Stimulated activated CD4-positive, alpha-beta T cell treated with anti-CD3 and anti-CD28 coated beads, Interleukin-1b, Interleukin-23, amount 100 ng/mL, for 1 hour (primary cell): ENCODE results near the gene CAPN13.
"Not testable (repeated sequence)": the region's sequence is repeated elsewhere in the genome, so short reads cannot be mapped to it uniquely, and the experiment has no call there.

Experiments used
- DNase-seq, 2 donors: peaks; one replicate each; pipeline ENCODE4 v3.0.0-alpha.2; 2020; ENCODE audit warnings: low read depth in 2 of 2

The CAPN13 gene

DNA sequence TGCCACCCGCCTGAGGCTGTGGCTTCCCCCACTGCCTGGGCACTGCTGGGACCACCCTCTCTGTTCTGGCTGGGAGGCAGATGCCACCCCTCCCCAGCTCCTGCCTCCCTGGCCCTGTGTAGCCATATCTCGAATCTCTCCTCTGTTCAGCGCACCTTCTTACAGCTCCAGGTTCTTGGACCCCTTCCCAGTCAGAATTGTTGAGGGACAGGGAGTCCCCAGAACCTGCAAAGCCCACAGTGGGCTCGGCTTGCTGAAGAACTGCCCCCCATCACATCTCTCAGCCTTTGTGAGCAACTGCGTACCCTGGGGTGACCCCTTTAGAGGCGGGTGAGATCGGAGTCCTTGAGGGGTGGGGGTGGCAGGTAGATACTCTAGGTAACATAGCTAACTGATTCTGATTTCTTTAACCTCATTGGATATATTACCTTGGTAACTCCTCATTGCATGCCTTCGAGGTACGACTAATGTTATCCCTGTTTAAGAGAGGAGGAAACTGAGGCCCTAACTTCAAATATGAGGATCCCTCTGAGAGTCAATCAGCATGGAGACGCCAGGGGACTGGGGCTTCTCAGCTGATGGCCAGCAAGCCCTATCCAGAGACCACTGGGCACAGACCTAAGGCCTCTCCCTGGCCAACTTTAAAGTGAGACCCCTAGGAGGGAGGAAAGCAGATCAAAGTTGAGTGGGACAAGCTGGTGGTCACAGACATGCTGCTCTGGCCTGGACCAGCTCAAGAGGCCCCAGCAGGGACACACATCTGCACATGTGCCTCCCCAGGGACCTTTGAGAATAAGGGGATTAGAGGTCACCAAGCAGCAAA, 101.3 kb downstream of the CAPN13 start:
- DNase-seq = no peak

DNA sequence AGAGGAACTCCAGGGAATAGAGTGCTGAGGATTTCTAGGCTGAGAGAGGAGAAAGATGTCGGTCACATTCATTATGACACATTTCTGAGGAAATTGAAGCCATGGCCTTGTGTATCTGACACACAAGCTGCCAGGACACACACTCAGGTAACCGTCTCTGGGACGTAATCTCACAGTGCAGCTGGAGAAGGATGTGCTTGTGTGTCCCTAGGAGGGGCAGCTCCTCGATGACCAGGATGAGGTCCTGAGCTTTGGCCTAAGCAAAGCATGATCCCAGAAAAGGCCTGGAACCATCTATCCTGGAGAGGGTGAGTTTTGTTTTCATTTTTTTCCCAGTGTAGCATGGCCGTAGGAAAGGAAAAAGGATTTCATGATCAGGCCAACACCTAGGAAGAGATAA, 102.2 kb downstream of the CAPN13 start:
- no peak for DNase-seq

DNA sequence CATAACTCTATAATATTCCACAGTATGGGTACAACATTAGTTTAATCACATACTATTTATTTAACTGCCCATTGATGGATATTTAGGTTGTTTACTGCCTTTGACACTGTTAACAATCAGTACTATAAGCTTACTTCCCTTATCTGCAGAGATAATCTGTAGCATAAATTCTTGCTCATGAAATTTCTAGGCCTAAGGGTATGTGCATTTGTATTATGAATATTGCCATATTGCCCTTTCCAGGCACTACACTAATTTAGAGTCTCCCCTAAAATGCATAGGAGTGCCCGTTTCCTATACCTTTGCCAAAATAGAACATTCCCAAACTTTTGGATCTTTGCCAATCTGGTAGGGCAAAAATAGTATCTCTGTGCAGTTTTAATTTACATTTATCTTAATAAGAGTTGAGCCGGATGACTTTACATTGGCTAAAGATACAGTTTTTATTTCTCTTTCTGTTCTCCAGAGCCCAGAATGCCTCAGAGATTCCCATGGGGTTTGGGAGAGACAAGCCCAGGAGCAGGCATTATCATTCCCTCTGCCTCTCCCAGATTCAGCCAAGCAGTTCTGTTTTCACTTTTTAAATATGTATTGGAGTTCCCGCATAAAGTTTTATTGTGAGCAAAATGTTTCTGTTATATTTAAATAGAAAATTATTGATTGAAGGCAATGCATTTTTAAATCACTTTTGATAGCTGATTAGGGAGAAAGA, 102.8 kb downstream of the CAPN13 start:
- no peak for DNase-seq

DNA sequence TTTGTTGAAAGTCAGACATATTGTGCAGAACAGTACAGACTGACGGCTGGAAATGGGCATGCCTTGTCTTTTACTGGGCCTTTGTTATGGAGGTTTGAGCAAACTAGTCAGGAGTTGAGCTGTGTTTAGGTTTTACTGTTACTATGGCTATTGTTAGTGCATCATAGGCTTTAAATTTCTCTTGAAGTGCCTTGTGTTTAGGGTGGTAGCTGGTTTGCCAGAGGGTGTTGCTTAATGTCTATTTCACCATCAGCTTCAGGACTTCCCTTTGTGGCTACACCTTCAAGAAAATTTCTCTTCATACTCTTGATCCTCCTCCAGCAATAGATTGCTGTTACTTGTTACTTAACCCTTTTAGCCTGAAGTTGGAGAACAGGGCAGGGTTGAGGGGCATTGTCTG, 104.6 kb downstream of the CAPN13 start:
- DNase-seq = no peak

DNA sequence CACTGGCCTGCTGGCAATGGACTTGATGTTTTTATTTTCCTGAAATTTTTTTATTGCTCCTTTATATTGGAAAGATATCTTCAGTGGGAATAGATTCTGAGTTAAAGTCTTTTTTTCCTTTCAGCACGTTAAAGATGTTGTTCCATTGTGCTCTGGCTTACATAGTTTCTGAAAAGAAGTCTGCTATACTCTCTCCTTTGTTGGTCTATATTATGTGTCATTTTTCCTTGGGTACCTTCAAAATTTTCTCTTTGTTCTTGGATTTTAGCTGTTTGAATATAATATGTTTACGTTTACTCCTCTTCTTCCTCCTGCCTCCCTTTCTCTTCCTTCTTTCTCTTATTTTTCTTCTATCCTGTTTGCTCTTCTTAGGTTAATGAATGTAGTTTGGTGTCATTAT, 105.5 kb downstream of the CAPN13 start:
- no peak for DNase-seq

DNA sequence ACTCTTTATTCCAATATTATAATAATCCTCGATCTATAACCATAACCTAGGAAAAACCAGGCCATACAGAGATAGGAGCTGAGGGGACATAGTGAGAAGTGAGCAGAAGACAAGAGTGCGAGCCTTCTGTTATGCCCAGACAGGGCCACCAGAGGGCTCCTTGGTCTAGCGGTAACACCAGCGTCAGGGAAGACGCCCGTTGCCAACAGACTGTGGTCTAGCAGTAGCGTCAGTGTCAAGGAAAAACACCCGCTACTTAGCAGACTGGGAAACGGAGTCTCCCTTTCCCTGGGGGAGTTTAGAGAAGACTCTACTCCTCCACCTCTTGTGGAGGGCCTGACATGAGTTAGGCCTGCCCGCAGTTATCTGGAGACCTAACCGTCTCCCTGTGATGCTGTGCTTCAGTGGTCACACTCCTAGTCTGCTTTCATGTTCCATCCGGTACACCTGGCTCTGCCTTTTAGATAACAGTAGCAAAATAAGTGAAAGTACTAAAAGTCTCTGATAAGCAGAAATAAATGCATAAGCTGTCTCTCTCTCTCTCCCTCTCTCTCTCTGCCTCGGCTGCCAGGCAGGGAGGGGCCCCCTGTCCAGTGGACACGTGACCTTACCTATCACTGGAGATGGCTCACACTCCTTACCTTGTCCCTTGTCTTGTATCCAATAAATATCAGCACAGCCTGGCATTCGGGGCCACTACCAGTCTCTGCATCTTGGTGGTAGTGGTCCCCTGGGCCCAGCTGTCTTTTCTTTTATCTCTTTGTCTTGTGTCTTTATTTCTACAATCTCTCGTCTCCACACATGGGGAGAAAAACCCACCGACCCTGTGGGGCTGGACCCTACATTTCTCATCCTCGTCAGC, 109.8 kb downstream of the CAPN13 start:
- not testable (repeated sequence) for DNase-seq

DNA sequence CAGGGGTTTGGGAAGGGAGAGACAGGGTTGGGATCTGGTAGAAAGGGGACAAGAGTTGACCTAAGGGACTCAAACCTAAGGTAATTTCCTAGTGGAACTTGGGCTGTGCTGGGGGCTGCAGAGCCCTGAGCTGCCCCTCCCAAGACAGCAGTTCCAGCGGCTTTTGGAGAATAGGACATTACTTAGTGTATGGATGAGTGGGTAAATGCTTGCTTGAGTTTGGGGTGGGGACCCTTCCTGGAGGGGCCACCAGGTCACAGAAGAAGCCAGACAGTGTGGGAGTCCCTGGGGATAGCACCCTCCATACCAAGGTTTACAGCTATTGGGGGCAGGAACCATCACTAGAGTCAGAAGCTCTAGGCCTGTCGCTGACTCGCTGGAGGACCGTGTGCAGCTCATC, 111.5 kb downstream of the CAPN13 start:
- no peak for DNase-seq

DNA sequence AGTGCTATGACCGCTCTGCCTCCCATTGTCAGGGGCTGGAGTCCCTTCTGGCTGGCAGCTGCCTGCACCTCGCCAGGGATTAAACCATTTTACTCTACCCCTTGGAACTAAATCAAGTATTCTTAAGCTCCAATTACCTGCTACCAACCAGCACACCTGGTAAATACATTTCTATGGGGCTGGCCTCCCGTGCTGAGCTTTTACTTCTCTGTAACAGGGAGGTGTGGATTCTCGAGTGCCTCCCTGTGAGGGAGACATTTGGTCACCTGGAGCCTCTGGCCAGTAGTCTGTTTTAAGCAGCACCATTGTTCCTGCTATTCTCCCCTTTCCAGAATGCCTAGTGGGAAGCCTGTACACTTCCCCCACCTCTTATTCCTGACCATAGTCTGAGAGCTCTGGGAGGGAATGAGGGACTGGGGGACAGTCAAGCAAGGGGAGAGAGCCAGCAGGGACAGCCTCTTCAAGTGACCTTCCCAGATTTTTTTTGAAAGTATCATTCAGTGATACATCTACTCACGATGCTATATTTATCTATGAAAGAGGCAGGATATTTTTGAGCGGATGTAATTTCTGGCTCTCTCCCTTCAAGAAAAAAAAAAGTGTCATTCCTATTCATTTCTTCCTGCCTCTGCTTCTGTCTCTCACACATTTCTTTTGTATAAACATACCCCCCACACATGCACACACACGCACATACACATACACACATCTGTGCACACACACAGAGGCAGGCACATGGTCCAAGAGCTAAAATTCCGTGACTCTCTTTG, 112.8 kb downstream of the CAPN13 start:
- no peak for DNase-seq

DNA sequence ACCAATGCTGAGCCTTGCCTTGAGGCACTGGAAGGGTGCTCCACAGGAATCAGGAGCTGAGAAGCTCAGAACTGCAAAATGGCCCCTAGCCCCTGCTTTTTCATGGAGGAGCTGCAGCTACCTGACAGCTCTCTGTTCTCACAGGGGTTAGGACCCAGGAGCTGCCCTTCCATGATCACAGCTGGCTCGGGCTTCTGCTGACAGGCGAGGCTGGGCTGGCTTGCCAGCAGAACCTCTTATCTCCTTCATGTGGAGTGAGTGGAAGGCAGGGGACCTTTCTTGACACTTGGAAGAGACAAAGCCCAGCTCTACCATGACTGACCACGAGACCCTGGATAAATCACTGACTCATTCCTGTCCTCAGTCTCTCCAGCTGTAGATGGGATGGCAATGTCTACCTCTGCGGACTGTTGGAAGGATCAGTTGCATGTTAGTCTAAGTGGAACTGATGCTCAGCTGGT, 113.4 kb downstream of the CAPN13 start:
- no peak for DNase-seq

DNA sequence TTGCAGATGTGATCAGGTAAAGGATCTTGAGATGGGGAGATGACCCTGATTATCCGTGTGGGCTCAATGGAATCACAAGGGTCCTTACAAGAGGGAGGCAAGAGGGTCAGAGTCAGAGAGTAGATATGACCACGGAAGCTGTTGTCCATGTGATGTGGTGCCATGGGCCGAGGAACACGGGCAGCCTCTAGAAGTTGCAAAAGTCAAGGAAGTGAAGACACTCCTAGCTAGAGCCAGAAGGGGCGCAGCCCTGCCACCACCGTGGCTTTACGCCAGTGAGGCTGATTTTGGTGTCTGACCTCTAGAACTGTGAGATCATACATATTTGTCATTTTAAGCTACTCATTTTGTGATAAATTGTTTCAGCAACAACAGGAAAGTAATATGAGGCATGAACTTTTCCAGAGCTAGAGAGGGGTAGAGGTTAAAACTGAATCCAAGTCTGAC, 114.4 kb downstream of the CAPN13 start:
- DNase-seq = no peak

DNA sequence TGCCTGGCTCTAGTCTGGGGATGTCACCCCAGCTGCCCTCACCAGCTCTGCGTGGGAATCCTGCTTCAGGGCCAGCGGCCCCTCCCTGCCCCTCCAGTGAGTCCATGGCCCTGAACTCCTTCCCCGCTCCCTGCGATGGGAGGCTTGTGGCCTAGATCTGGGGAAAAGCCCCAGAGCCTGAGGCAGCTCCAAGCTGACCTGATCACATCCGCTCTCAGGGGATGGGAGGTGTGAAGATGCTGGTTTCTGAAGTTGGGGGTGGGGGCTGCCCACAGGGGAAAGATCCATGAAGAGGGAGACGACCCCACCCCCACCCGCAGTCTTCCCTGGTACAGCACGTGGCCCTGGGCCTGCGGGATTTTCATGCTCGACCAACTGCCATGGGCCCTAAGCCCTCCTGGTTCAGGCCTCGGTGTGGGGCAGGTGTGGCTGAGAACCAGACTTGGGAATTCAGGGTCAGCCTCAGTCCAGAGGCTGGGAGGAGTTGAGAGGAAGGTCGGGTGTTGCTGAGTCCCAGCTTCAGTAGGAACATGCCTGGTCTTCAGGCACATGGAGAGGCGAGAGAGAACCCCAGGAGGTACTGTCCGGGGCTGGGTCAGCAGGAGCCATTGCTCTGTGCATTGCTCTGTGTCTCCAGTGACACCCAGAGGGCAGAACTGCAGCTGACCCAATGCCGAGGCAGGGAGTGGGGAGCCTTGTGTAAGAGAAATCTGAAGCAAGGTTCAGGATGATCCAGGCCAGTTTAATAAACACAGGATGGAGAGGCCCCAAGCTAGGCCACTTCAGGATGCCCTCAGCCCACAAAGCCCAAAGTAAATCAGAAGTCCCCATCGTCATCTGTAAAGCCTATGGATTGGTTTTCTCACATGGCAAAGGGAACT, 115.1 kb downstream of the CAPN13 start:
- no peak for DNase-seq

DNA sequence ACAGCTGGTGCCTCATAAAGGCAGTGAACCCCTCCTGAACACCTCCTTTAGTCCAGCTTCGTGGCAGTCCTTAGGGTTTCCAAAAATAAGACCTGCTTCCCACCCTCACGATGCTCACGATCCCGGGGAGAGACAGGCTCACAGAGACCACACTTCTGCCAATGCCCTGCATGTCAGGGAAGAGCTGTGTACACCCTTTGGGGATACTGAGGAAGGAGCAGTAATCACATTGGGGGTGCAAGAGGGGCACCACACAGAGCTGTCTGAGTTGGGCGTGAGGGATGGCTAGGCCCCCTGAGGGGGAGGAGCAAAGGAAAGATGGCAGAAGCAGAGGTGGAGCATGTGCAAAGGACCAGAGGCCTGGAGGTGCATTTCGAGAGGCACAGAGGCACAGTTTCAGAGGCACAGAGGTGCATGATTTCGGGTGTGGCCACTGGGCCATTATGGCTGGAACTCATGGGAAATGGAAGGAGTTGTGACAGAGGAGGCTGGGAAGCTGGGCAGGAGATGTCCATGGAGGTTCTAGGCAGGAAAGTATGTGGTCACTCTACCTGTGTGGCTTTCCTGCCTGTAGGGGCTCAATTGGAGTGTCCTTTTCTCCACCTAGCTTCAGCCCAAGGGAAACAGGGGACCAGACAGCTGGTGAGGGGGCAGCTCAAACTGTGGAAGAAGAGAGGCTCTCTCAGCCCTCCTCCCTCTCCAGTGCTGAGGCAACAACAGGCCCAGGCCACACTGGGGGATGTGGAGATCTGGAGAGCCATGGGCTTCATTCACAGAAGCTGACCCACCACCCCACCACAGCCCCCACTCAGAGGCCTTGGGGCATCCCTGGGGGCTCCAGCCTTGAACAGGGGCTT, 115.9 kb downstream of the CAPN13 start:
- DNase-seq = no peak

DNA sequence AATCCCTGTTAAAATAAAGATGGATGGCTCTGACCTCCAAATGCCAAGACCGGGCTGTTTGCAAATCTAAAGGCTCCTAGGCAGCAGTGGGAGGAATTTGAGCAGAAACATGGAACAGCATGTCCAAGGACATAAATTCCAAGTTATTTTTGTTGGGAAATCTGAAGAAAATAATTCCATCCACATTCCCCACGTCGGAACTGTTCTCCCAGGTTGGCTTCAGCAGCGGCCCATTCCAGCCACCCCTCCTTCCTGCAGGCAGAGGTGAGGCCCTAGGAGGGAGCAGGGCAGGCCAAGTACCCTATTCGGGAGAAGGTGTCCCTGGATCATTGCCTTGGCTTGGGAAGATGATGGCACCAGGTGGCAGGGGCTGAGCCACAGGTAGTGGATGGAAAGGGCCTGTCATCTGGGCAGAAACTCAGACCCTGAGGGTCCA, 117.1 kb downstream of the CAPN13 start:
- no peak for DNase-seq

DNA sequence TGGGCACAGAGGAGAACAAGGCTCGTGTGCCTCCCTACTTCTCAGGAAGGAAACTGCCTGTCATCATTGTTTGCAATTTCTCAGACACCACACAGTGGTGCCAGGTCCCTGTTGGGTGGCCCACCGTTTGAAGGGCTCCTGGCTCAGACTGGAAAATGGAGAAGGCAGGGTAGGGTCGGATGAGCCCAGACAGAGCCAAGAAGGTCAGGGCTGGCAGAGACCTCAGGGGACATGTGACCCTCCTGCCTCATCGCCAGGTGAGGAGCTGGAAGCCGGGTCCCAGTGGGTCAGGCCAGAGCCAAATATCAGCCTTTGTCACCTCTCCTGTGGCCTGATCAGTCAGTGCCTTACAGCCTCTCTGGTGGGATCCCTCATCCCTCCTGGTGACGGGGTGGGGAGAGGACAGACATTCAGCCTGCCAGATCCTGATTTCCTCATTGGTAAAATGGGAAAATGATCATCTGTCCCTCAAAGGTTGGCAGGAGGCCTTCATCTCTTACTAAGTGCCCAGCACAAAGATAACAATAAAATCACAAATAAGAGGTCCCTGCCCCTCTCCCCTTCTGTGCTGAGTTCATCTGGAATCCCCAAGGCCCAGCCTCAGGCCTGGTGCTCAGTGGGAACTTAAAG, 117.6 kb downstream of the CAPN13 start:
- no peak for DNase-seq

DNA sequence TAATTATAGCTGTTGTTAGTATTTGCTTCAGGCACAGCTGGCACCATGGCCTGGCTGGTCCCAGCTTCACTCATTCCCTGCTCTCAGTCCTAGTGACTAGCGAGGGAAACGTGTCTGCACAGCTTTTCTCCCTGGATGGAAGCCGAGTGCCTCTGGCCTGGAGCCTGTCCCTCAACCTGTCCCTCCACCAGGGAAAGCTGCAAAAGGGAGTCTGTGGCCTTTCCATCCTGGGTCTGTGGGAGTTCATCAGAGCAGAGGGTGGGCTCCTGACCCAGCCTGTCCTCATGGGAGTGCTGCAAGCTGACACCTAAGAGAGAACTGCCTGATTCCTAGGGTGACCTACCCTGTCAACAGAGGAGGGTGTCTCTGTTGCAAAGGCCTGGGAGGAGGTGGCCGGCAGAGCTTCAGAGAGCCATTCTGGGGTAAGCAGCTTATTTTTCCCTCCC, 118.3 kb downstream of the CAPN13 start:
- DNase-seq = no peak

DNA sequence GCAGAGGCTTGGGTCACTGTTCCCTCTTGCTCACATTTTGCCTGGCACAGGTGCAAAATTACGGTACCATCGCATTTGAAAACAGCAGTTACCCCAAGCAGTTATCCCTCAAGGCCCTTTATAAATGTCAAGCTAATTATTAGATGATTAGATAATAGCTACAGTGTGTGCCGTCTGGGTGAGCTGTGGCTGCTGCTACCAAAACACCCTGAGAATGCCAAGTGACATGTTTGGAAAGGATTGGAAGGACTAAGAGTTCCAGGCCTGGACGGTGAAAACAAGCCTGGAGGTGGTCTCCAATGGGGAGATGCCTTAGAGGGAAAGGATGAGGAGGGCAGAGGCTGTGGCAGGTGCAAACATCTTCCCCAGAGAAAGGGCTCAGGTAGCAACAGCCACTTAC, 120.6 kb downstream of the CAPN13 start:
- DNase-seq = no peak

DNA sequence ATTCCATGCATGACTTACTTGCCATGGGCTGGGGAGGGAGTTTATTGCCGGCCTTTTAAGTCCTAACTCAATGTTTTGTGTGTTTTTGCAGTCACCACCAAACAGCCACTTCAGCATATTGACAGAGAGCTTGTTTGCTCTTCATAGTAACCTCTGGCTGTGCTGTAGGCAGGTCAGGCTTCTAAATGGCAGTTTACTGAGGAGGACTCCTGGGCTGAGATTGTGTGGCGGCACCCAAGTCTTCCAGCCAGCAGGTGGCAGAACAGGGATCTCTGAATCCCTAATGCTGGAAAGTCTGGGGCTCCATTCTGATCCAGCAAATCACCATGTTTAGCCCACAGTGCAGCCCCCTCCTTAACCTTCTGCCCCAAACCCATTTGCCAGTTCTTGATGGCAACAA, 121.2 kb downstream of the CAPN13 start:
- DNase-seq = no peak

DNA sequence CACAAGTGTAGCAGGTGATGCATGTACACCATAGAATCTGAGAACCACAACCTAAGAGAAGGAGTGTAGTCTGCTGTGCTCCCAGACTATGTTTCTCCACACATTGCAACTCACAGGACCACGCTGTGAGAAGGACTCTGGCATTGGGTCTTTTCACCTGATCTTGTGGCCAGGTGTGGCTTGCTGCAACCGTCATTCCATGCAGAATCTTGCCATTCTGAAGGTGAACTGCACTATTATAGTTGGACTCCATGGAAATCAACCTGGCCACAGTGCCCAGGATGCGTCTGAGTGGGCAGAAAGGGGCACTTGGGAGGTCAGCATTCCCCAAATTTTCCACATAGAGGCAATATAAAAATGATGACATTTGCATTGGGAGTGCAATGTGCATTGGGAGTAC, 122.2 kb downstream of the CAPN13 start:
- no peak for DNase-seq

DNA sequence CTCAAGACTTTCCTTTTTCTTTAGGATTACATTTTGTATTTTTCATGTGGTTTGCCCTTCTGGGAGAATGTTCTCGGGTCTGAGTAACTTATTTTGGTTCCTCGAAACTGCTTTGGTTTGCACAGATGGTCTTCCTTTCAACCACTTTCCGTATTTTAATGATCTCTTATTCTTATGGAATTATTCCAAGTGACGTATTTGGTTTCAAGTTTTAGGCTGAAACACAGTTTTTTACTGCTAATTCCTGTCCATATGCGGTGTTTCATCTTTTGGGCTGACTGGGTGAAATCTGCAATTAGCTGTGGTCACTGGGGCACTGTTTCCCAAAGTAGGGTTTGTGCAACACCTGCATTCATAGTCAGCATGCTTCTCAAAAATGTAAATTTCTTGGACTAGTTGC, 122.7 kb downstream of the CAPN13 start:
- DNase-seq = no peak
